Inferior parietal cortex (tissue), 1 donor: ENCODE measurements around the gene DHX57.

Source experiments
- DNase-seq: peaks from one replicate; pipeline ENCODE4 v3.0.0-alpha.2; 2016; ENCODE audit errors: extremely low spot score

Gene DHX57

GRCh38 chr2:38750011-38750890, 125.5 kb downstream of the DHX57 start:
- peak; percentile 30 for DNase-seq

GRCh38 chr2:38748943-38749804, 126.6 kb downstream of the DHX57 start:
- DNase-seq, result no peak

GRCh38 chr2:38748391-38748790, 127.3 kb downstream of the DHX57 start:
- DNase-seq, result no peak

- DNase-seq, result no peak
Measured at GRCh38 chr2:38747819-38748218, 127.9 kb downstream of the DHX57 start.
